Measurements from ENCODE around the gene AIP. TPM values are rescaled to one million over a fixed set of nuclear protein-coding genes. Genes with fewer than 3 reads are reported as not detected.

The AIP gene
- total and polyA plus RNA-seq, 2 donors (not counting 3 experiments of a cell fraction or from before 2014, with no cell fraction given) = 46.3 to 114 TPM

- no peak overlapping the region for H2AFZ ChIP-seq (ENCODE audit: low read depth, low read length)
- no peak for DNase-seq (ENCODE audit: low read depth, low spot score)
- H3K27me3 ChIP-seq (ENCODE audit: control insufficient read depth in 2 of 2, insufficient read depth in 2 of 2, low read length in 2 of 2) = no peaks in the 10 kb centered on the region
- H3K4me2 ChIP-seq (ENCODE audit: insufficient read depth, low read length) = peak overlapping the region; percentile 83
- FAIRE-seq = peak; percentile 21
- peaks cover 6% of the 10 kb centered on the region for H3K4me1 ChIP-seq (ENCODE audit: control insufficient read depth, extremely low read depth, insufficient read depth, low read length)
- BruUV-seq (replicated peaks) = TSS peak; percentile 33
- peak overlapping the region; percentile 72 to 90 (median 77) for H3K4me3 ChIP-seq (replicated peaks in 1 of 3; ENCODE audit: insufficient read depth in 1 of 3, low read depth in 1 of 3, low read length in 3 of 3)
- H3K9me3 ChIP-seq (replicated peaks; ENCODE audit: control insufficient read depth, insufficient read depth, low read length) = no peaks in the 10 kb centered on the region
- no peak for TF ChIP-seq MAX (IDR thresholded peaks at IDR 0.05; ENCODE audit: insufficient read depth, insufficient read length)
- no peak for TF ChIP-seq POLR2AphosphoS5 (IDR thresholded peaks at IDR 0.05; ENCODE audit: insufficient read depth, low read depth, low read length)
- TF ChIP-seq JUN (IDR thresholded peaks at IDR 0.05; ENCODE audit: borderline replicate concordance, insufficient read depth, insufficient read length, low read depth) = no peak
- no peak for TF ChIP-seq POLR2A (IDR thresholded peaks at IDR 0.05; ENCODE audit: low read depth, low read length)
- no peak for TF ChIP-seq MYC (IDR thresholded peaks at IDR 0.05; ENCODE audit: low read depth, low read length)
- no peak for TF ChIP-seq FOS (IDR thresholded peaks at IDR 0.05; ENCODE audit: borderline replicate concordance, insufficient read depth, low read length)
- TF ChIP-seq EZH2 (IDR thresholded peaks at IDR 0.05; ENCODE audit: borderline replicate concordance, low read depth, low read length, severe bottlenecking) = no peak
- TF ChIP-seq GATA2 (IDR thresholded peaks at IDR 0.05; ENCODE audit: insufficient read depth, insufficient read length, low read depth, low read length) = no peak
- no peak for TF ChIP-seq CTCF (IDR thresholded peaks at IDR 0.05; ENCODE audit: extremely low read depth in 1 of 2, insufficient read depth in 1 of 2, low read depth in 1 of 2, low read length in 2 of 2)
- ChIA-PET POLR2A (interaction anchor here (0.6 kb wide), 1 partner anchor 57 kb away, joined by 3 read pairs; no protein-coding TSS in a partner anchor), CTCF (interaction anchor here (0.7 to 1.2 kb wide), 2 partner anchors 9 to 41 kb away, joined by 4 read pairs; partner anchors contain the start of gene PPP1CA)
- H4K20me1 ChIP-seq (replicated peaks; ENCODE audit: control insufficient read depth, extremely low read depth, insufficient read depth, low read length) = no peaks in the 10 kb centered on the region
- H3K36me3 ChIP-seq (ENCODE audit: control insufficient read depth in 2 of 2, extremely low read depth in 1 of 2, insufficient read depth in 2 of 2, low read length in 2 of 2) = peaks cover 0 to 19% of the 10 kb centered on the region in 2 experiments
- H3K27ac ChIP-seq (ENCODE audit: insufficient read depth, low read depth, low read length) = peak overlapping the region; percentile 72
- dilution Hi-C loops (cut with MboI; ENCODE audit: extremely low pct_ligation_motif_present, low sequenced_read_pairs) = no loop called here
- peak overlapping the region; percentile 89 for H3K9ac ChIP-seq (replicated peaks; ENCODE audit: extremely low read depth, insufficient read depth, low read length)
- intact Hi-C loops (cut with micrococcal nuclease) = loop anchor here (1.0 to 2.0 kb wide), 5 partner anchors 14 to 62 kb away; partner anchors contain the start of genes AIP, PITPNM1 and RPS6KB2
- H3K9me1 ChIP-seq (replicated peaks; ENCODE audit: control insufficient read depth, extremely low read depth, insufficient read depth, low read length) = no peaks in the 10 kb centered on the region
- H3K79me2 ChIP-seq (ENCODE audit: control insufficient read depth, insufficient read depth, low read length) = peaks cover 11% of the 10 kb centered on the region
These were observed 40.1 kb upstream of the AIP start for GRCh38 chr11:67442504-67443404.

Data from endothelial cell of umbilical vein (primary cell).